PFSK-1 (cell line): ENCODE measurements around the gene DOLK.

ENCODE experiments used
- FOXP2 ChIP-seq: optimal IDR thresholded peaks from 2 replicates; pipeline ENCODE3; 2011; ENCODE audit warnings: borderline replicate concordance, control low read depth, inconsistent platforms; ENCODE audit not compliant: insufficient read depth; ENCODE audit errors: extremely low read length, extremely low read depth
- POLR2AphosphoS5 ChIP-seq: IDR thresholded peaks from 2 replicates; pipeline ENCODE4 v1.6.1; 2012; ENCODE audit warnings: low read depth, mild to moderate bottlenecking, control low read depth, low read length, moderate library complexity
- REST ChIP-seq, 2 experiments: IDR thresholded peaks; 2 replicates each; pipeline versions ENCODE4 v1.6.1 to v1.8.0; 2011 to 2012; ENCODE audit warnings: low read depth in 2 of 2, low read length in 2 of 2, control low read depth in 1 of 2, inconsistent platforms in 1 of 2, mild to moderate bottlenecking in 1 of 2, moderate library complexity in 1 of 2; ENCODE audit not compliant: insufficient read depth in 1 of 2
- SIN3A ChIP-seq: IDR thresholded peaks from 2 replicates; pipeline ENCODE4 v1.6.1; 2012; ENCODE audit warnings: mild to moderate bottlenecking, low read length, moderate library complexity, borderline replicate concordance; ENCODE audit not compliant: insufficient read depth
- TAF1 ChIP-seq: IDR thresholded peaks from 2 replicates; pipeline ENCODE4 v1.6.1; 2012; ENCODE audit warnings: low read length, control low read depth, borderline replicate concordance; ENCODE audit not compliant: insufficient read depth

DOLK gene

GRCh38 chr9:128913995-128914772, 33.2 kb downstream of the DOLK start:
- TF ChIP-seq SIN3A (no peak), REST (IDR thresholded peaks at IDR 0.05; ENCODE audit: insufficient read depth in 1 of 2, low read depth in 2 of 2, low read length in 2 of 2) (no peak), TAF1 (no peak), FOXP2 (no peak), POLR2AphosphoS5 (no peak)

- no peak for TF ChIP-seq FOXP2
- no peak for TF ChIP-seq SIN3A
- no peak for TF ChIP-seq TAF1
- TF ChIP-seq REST (IDR thresholded peaks at IDR 0.05; ENCODE audit: insufficient read depth in 1 of 2, low read depth in 2 of 2, low read length in 2 of 2), result no peak
- no peak for TF ChIP-seq POLR2AphosphoS5
Observed at GRCh38 chr9:128913048-128913900, 34.1 kb downstream of the DOLK start.

GRCh38 chr9:128912270-128912853, 35.0 kb downstream of the DOLK start:
- TF ChIP-seq POLR2AphosphoS5 (no peak), REST (IDR thresholded peaks at IDR 0.05; ENCODE audit: insufficient read depth in 1 of 2, low read depth in 2 of 2, low read length in 2 of 2) (no peak), SIN3A (no peak), TAF1 (no peak), FOXP2 (no peak)

- TF ChIP-seq SIN3A (no peak), POLR2AphosphoS5 (no peak), REST (IDR thresholded peaks at IDR 0.05; ENCODE audit: insufficient read depth in 1 of 2, low read depth in 2 of 2, low read length in 2 of 2) (no peak), FOXP2 (no peak), TAF1 (no peak)
Observed at GRCh38 chr9:128911529-128912035, 35.8 kb downstream of the DOLK start.
